ENCODE results near the gene HCRTR1. TPM values are rescaled to one million over a fixed set of nuclear protein-coding genes. Genes with fewer than 3 reads are reported as not detected.

The HCRTR1 gene
- total and polyA plus RNA-seq, 2 of the 8 experiments (the other 6 are each of a cell fraction or from before 2014, with no cell fraction given) = 0.35 to 0.39 TPM

DNA sequence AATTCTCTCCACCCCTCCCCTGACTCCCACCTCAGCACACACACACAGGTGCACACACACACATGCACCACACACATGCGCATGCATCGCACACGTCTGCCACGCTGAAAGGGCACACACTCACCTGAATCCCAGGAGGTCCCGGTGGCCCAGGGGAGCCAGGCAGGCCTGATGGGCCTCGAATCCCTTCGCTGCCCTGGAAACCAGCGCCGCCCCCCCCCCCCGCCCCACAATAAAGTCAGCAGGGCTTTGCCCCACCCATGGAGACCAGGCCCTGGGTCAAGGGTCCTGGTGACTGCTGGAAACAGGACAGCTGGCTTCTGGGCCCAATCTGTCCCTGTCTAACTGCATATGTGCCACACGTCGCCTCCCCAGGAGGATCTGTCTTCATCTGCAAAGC, 45.0 kb downstream of the HCRTR1 start:
- ChIA-PET POLR2A (ENCODE audit: partially characterized antibody) (interaction anchor here (1.1 to 2.2 kb wide), 3 partner anchors 12 to 42 kb away, joined by 3 to 8 read pairs (median 4); partner anchors contain the start of gene COL16A1), CTCF (ENCODE audit: partially characterized antibody) (interaction anchor here (0.7 to 19.3 kb wide), 15 partner anchors 9 to 128 kb away, joined by 3 to 370 read pairs (median 9); partner anchors contain the start of gene COL16A1)
- H3K14ac ChIP-seq (ENCODE audit: insufficient read length) = no peak overlapping the region
- no peak overlapping the region for H4K91ac ChIP-seq (replicated peaks; ENCODE audit: insufficient read length, low read length)
- H3K79me1 ChIP-seq (ENCODE audit: low read depth, low read length) = no peaks in the 10 kb centered on the region
- H2AFZ ChIP-seq (ENCODE audit: low read length) = no peak overlapping the region
- H2BK12ac ChIP-seq (ENCODE audit: low read depth, low read length) = 0 out of 2 replicates have a peak overlapping the region, but pooled peaks have one; percentile 27
- no peak overlapping the region for H3K9ac ChIP-seq (replicated peaks in 1 of 4; ENCODE audit: extremely low read depth in 1 of 4, low read depth in 3 of 4, low read length in 3 of 4)
- no peak for TF ChIP-seq POLR2A (IDR thresholded peaks at IDR 0.05; ENCODE audit: control extremely low read depth in 1 of 2, low read depth in 2 of 2, low read length in 2 of 2)
- TF ChIP-seq POU5F1 (IDR thresholded peaks at IDR 0.05; ENCODE audit: low read depth, low read length) = no peak
- no peak for TF ChIP-seq ASH2L (IDR thresholded peaks at IDR 0.05; ENCODE audit: low read length)
- no peak for TF ChIP-seq SP4 (IDR thresholded peaks at IDR 0.05; ENCODE audit: low read length)
- no peak for TF ChIP-seq SP1 (IDR thresholded peaks at IDR 0.05; ENCODE audit: low read depth, low read length)
- TF ChIP-seq BRCA1 (IDR thresholded peaks at IDR 0.05; ENCODE audit: low read depth, low read length) = no peak
- TF ChIP-seq HDAC6 (IDR thresholded peaks at IDR 0.05; ENCODE audit: low read depth, low read length) = no peak
- no peak for TF ChIP-seq EZH2 (IDR thresholded peaks at IDR 0.05; ENCODE audit: low read depth, low read length, severe bottlenecking)
- TF ChIP-seq TEAD4 (IDR thresholded peaks at IDR 0.05; ENCODE audit: low read depth, low read length) = no peak
- TF ChIP-seq BCL11A (IDR thresholded peaks at IDR 0.05; ENCODE audit: low read depth in 2 of 2, low read length in 2 of 2) = no peak
- no peak for TF ChIP-seq TCF12 (IDR thresholded peaks at IDR 0.05; ENCODE audit: low read depth, low read length)
- no peak for TF ChIP-seq EP300 (IDR thresholded peaks at IDR 0.05; ENCODE audit: borderline replicate concordance in 1 of 2, low read depth in 2 of 2, low read length in 2 of 2)
- no peak for TF ChIP-seq SAP30 (IDR thresholded peaks at IDR 0.05; ENCODE audit: insufficient read depth, insufficient replicate concordance, low read length)
- TF ChIP-seq NRF1 (IDR thresholded peaks at IDR 0.05; ENCODE audit: low read depth, low read length) = no peak
- TF ChIP-seq KDM4A (IDR thresholded peaks at IDR 0.05; ENCODE audit: low read depth, low read length, severe bottlenecking) = no peak
- TF ChIP-seq BACH1 (IDR thresholded peaks at IDR 0.05; ENCODE audit: low read length) = no peak
- H3K4me1 ChIP-seq (replicated peaks in 1 of 4; ENCODE audit: control insufficient read depth in 3 of 4, insufficient read depth in 4 of 4, low read length in 3 of 4) = peaks cover 0 to 3% (median 0%) of the 10 kb centered on the region in 4 experiments; a peak in 3 of 7 replicates
- no peak for DNase-seq (ENCODE audit: low read depth in 1 of 2, low spot score in 2 of 2)
- H3K4ac ChIP-seq (replicated peaks; ENCODE audit: insufficient read length, low read depth, low read length) = no peak overlapping the region
- no peak overlapping the region for H4K5ac ChIP-seq (ENCODE audit: insufficient read length, low read depth, low read length)
- H3K4me2 ChIP-seq (ENCODE audit: insufficient read depth in 1 of 2, low read depth in 2 of 2, low read length in 2 of 2) = no peak overlapping the region
- no peak overlapping the region for H2BK5ac ChIP-seq (ENCODE audit: low read depth, low read length)
- H3K36me3 ChIP-seq (ENCODE audit: control insufficient read depth in 2 of 4, insufficient read depth in 4 of 4, low read length in 3 of 4) = no peaks in the 10 kb centered on the region
- H3K27ac ChIP-seq (ENCODE audit: low read depth, low read length) = no peak overlapping the region
- H3K23me2 ChIP-seq (ENCODE audit: low read depth, low read length) = no peaks in the 10 kb centered on the region
- no peak overlapping the region for H3K4me3 ChIP-seq (ENCODE audit: extremely low read depth in 1 of 4, insufficient read depth in 2 of 4, low read depth in 3 of 4, low read length in 4 of 4)
- no peaks in the 10 kb centered on the region for H3K79me2 ChIP-seq (ENCODE audit: control insufficient read depth in 1 of 2, insufficient read depth in 2 of 2, low read length in 2 of 2)
- no peak overlapping the region for H3K23ac ChIP-seq (ENCODE audit: insufficient read length)
- no peak for FAIRE-seq
- no peak overlapping the region for H2BK15ac ChIP-seq (ENCODE audit: low read length)
- no peaks in the 10 kb centered on the region for H4K20me1 ChIP-seq (replicated peaks in 1 of 2; ENCODE audit: control insufficient read depth in 1 of 2, insufficient read depth in 2 of 2, low read length in 2 of 2)
- no peak overlapping the region for H2AK5ac ChIP-seq (ENCODE audit: low read depth, low read length)
- no peak overlapping the region for H3K56ac ChIP-seq (replicated peaks; ENCODE audit: insufficient read length, low read depth, low read length)
- 82% methylated on average over 10 of the region's 12 CpGs; no CpG with 5 or more reads in 1 of the 2 experiments for WGBS, 2 experiments (ENCODE audit: extremely low coverage in 1 of 2, insufficient coverage in 1 of 2, insufficient read length in 1 of 2, insufficient replicate concordance in 2 of 2, low coverage in 1 of 2, low lambda C conversion rate in 2 of 2, missing lambda C conversion rate in 1 of 2)
- H3K9me3 ChIP-seq (ENCODE audit: insufficient read depth in 2 of 2, low read depth in 1 of 2, low read length in 1 of 2) = no peaks in the 10 kb centered on the region
- no peak overlapping the region for H2BK20ac ChIP-seq (ENCODE audit: low read length)
- no peak overlapping the region for H2BK120ac ChIP-seq (replicated peaks; ENCODE audit: low read depth, low read length)
- no peak overlapping the region for H4K8ac ChIP-seq (ENCODE audit: extremely low read depth, insufficient read depth, low read length)
- no peaks in the 10 kb centered on the region for H3K27me3 ChIP-seq (replicated peaks in 1 of 4; ENCODE audit: control insufficient read depth in 3 of 4, extremely low read depth in 1 of 4, insufficient read depth in 3 of 4, low read length in 3 of 4)
- no peak overlapping the region for H3K18ac ChIP-seq (ENCODE audit: extremely low read depth, low read length)
